ENCODE measurements around the gene DPM2.

GRCh38 chr9:127944586-127945218 is 7.0 kb upstream of the DPM2 start:
- TF ChIP-seq, protein P1, sequence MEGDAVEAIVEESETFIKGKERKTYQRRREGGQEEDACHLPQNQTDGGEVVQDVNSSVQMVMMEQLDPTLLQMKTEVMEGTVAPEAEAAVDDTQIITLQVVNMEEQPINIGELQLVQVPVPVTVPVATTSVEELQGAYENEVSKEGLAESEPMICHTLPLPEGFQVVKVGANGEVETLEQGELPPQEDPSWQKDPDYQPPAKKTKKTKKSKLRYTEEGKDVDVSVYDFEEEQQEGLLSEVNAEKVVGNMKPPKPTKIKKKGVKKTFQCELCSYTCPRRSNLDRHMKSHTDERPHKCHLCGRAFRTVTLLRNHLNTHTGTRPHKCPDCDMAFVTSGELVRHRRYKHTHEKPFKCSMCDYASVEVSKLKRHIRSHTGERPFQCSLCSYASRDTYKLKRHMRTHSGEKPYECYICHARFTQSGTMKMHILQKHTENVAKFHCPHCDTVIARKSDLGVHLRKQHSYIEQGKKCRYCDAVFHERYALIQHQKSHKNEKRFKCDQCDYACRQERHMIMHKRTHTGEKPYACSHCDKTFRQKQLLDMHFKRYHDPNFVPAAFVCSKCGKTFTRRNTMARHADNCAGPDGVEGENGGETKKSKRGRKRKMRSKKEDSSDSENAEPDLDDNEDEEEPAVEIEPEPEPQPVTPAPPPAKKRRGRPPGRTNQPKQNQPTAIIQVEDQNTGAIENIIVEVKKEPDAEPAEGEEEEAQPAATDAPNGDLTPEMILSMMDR (IDR thresholded peaks at IDR 0.05), result no peak
- no peak for TF ChIP-seq POLR2A (IDR thresholded peaks at IDR 0.05)
- no peak for TF ChIP-seq POLR2AphosphoS5 (IDR thresholded peaks at IDR 0.05; ENCODE audit: insufficient read depth in 1 of 2, low read depth in 1 of 2)
